Measurements from ENCODE around the gene ABLIM2.

- TF ChIP-seq CTCF (IDR thresholded peaks at IDR 0.05) (no peak), EZH2 (IDR thresholded peaks at IDR 0.05; ENCODE audit: borderline replicate concordance, insufficient read depth, low read depth, low read length, poor library complexity, severe bottlenecking) (no peak)
Measured at GRCh38 chr4:8097721-8098345, 60.8 kb downstream of the ABLIM2 start.
